ENCODE results near the gene FZR1. TPM values are rescaled to one million over a fixed set of nuclear protein-coding genes. Genes with fewer than 3 reads are reported as not detected.

FZR1 gene
- total and polyA plus RNA-seq, 2 of the 13 experiments (the other 11 are each of a cell fraction or from before 2014, with no cell fraction given), result 29.0 to 30.8 TPM

DNA sequence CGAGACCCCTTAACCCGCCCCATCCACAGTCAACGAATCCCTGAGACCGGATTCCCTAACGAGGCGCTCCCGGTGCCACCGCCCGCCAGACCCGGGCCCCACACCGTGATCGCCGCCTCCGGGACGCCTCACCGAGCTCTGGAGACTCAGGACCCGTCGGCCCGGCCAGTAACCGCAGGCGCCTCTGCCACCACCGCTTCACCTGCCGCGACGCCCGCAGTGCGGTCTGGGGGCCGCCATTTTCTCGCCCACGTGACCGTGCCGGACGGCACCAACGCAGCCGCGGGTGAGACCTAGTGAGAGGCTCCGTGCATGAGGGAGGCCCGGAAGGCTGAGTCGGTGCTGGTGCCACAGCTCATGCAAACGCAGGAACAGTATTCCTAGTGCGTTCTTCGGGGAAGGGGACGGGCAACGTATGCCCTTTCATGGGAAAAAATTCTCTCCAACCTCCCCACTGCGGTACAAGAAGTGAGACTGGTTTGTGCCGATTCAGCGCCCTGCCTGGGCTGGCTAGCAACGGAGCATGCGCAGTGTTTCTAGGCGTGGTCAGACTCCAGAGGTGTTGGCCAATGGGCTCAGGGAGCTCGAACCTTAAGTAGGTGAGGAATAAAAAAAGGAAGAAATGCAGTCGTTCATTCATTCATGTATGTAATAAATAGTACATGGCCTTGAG is 5.5 kb upstream of the FZR1 start, which contains the start of gene DOHH (continued):
- peak; percentile 94 for TF ChIP-seq RAD51 (IDR thresholded peaks at IDR 0.05; ENCODE audit: borderline replicate concordance)
- peak; percentile 95; the same call in 1 of the 2 replicates for TF ChIP-seq HOXA9 (CRISPR knock-in tag; IDR thresholded peaks at IDR 0.05; ENCODE audit: borderline replicate concordance)
- TF ChIP-seq SP2 (CRISPR knock-in tag; IDR thresholded peaks at IDR 0.05), result no peak
- TF ChIP-seq PHB2 (IDR thresholded peaks at IDR 0.05; ENCODE audit: partially characterized antibody), result no peak
- TF ChIP-seq KMT2B (CRISPR knock-in tag; IDR thresholded peaks at IDR 0.05), result peak; percentile 80
- TF ChIP-seq CC2D1A (CRISPR knock-in tag; IDR thresholded peaks at IDR 0.05), result peak; percentile 74; the same call in 1 of the 2 replicates
- TF ChIP-seq SRSF1 (optimal IDR thresholded peaks at IDR 0.05; ENCODE audit: low read depth, low read length), result no peak
- no peak for TF ChIP-seq CBX5 (CRISPR knock-in tag; IDR thresholded peaks at IDR 0.05; ENCODE audit: borderline replicate concordance)
- peak; percentile 55 for TF ChIP-seq HNRNPLL (IDR thresholded peaks at IDR 0.05; ENCODE audit: low read depth, low read length, poor library complexity, severe bottlenecking)
- 0 out of 2 replicates have a peak, but pooled peaks have one; percentile 28 for TF ChIP-seq NR2F2 (IDR thresholded peaks at IDR 0.05; ENCODE audit: borderline replicate concordance, low read depth)
- TF ChIP-seq JUND (CRISPR knock-in tag; IDR thresholded peaks at IDR 0.05), result peak; percentile 27; the same call in 1 of the 2 replicates
- TF ChIP-seq, protein P1, sequence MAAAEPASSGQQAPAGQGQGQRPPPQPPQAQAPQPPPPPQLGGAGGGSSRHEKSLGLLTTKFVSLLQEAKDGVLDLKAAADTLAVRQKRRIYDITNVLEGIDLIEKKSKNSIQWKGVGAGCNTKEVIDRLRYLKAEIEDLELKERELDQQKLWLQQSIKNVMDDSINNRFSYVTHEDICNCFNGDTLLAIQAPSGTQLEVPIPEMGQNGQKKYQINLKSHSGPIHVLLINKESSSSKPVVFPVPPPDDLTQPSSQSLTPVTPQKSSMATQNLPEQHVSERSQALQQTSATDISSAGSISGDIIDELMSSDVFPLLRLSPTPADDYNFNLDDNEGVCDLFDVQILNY (CRISPR knock-in tag; conservative IDR thresholded peaks at IDR 0.05), result no peak; the same call in 1 of the 2 replicates
- TF ChIP-seq, protein P2, sequence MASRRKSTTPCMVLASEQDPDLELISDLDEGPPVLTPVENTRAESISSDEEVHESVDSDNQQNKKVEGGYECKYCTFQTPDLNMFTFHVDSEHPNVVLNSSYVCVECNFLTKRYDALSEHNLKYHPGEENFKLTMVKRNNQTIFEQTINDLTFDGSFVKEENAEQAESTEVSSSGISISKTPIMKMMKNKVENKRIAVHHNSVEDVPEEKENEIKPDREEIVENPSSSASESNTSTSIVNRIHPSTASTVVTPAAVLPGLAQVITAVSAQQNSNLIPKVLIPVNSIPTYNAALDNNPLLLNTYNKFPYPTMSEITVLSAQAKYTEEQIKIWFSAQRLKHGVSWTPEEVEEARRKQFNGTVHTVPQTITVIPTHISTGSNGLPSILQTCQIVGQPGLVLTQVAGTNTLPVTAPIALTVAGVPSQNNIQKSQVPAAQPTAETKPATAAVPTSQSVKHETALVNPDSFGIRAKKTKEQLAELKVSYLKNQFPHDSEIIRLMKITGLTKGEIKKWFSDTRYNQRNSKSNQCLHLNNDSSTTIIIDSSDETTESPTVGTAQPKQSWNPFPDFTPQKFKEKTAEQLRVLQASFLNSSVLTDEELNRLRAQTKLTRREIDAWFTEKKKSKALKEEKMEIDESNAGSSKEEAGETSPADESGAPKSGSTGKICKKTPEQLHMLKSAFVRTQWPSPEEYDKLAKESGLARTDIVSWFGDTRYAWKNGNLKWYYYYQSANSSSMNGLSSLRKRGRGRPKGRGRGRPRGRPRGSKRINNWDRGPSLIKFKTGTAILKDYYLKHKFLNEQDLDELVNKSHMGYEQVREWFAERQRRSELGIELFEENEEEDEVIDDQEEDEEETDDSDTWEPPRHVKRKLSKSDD (CRISPR knock-in tag; IDR thresholded peaks at IDR 0.05; ENCODE audit: low read depth), result peak; percentile 89; the same call in 1 of the 2 replicates
- TF ChIP-seq ZNF773 (CRISPR knock-in tag; IDR thresholded peaks at IDR 0.05; ENCODE audit: borderline replicate concordance), result no peak
- TF ChIP-seq ZNF3 (CRISPR knock-in tag; IDR thresholded peaks at IDR 0.05), result no peak
- TF ChIP-seq ZNF354B (CRISPR knock-in tag; IDR thresholded peaks at IDR 0.05), result no peak
- no peak for TF ChIP-seq SIX4 (CRISPR knock-in tag; IDR thresholded peaks at IDR 0.05)
- TF ChIP-seq, protein P3, sequence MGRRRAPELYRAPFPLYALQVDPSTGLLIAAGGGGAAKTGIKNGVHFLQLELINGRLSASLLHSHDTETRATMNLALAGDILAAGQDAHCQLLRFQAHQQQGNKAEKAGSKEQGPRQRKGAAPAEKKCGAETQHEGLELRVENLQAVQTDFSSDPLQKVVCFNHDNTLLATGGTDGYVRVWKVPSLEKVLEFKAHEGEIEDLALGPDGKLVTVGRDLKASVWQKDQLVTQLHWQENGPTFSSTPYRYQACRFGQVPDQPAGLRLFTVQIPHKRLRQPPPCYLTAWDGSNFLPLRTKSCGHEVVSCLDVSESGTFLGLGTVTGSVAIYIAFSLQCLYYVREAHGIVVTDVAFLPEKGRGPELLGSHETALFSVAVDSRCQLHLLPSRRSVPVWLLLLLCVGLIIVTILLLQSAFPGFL (CRISPR knock-in tag; IDR thresholded peaks at IDR 0.05), result no peak
- no peak for TF ChIP-seq ZNF816 (CRISPR knock-in tag; IDR thresholded peaks at IDR 0.05; ENCODE audit: borderline replicate concordance)
- TF ChIP-seq POLR2AphosphoS2 (IDR thresholded peaks at IDR 0.05; ENCODE audit: low read depth, low read length), result no peak
- no peak for TF ChIP-seq ZNF841 (CRISPR knock-in tag; IDR thresholded peaks at IDR 0.05; ENCODE audit: borderline replicate concordance)
- TF ChIP-seq, protein P4, sequence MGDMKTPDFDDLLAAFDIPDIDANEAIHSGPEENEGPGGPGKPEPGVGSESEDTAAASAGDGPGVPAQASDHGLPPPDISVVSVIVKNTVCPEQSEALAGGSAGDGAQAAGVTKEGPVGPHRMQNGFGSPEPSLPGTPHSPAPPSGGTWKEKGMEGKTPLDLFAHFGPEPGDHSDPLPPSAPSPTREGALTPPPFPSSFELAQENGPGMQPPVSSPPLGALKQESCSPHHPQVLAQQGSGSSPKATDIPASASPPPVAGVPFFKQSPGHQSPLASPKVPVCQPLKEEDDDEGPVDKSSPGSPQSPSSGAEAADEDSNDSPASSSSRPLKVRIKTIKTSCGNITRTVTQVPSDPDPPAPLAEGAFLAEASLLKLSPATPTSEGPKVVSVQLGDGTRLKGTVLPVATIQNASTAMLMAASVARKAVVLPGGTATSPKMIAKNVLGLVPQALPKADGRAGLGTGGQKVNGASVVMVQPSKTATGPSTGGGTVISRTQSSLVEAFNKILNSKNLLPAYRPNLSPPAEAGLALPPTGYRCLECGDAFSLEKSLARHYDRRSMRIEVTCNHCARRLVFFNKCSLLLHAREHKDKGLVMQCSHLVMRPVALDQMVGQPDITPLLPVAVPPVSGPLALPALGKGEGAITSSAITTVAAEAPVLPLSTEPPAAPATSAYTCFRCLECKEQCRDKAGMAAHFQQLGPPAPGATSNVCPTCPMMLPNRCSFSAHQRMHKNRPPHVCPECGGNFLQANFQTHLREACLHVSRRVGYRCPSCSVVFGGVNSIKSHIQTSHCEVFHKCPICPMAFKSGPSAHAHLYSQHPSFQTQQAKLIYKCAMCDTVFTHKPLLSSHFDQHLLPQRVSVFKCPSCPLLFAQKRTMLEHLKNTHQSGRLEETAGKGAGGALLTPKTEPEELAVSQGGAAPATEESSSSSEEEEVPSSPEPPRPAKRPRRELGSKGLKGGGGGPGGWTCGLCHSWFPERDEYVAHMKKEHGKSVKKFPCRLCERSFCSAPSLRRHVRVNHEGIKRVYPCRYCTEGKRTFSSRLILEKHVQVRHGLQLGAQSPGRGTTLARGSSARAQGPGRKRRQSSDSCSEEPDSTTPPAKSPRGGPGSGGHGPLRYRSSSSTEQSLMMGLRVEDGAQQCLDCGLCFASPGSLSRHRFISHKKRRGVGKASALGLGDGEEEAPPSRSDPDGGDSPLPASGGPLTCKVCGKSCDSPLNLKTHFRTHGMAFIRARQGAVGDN (CRISPR knock-in tag; IDR thresholded peaks at IDR 0.05), result peak; percentile 94

Data from HepG2 (cell line).